Stimulated activated CD4-positive, alpha-beta T cell treated with anti-CD3 and anti-CD28 coated beads, Interleukin-4, amount 100 ng/mL, for 4 hours (primary cell): ENCODE results near the gene RAB3GAP1.
"Not testable (repeated sequence)": the region's sequence is repeated elsewhere in the genome, so short reads cannot be mapped to it uniquely, and the experiment has no call there.

ENCODE experiments used
- DNase-seq, 2 experiments: peaks; one replicate each; pipeline ENCODE4 v3.0.0-alpha.2; 2020

RAB3GAP1 gene

DNA sequence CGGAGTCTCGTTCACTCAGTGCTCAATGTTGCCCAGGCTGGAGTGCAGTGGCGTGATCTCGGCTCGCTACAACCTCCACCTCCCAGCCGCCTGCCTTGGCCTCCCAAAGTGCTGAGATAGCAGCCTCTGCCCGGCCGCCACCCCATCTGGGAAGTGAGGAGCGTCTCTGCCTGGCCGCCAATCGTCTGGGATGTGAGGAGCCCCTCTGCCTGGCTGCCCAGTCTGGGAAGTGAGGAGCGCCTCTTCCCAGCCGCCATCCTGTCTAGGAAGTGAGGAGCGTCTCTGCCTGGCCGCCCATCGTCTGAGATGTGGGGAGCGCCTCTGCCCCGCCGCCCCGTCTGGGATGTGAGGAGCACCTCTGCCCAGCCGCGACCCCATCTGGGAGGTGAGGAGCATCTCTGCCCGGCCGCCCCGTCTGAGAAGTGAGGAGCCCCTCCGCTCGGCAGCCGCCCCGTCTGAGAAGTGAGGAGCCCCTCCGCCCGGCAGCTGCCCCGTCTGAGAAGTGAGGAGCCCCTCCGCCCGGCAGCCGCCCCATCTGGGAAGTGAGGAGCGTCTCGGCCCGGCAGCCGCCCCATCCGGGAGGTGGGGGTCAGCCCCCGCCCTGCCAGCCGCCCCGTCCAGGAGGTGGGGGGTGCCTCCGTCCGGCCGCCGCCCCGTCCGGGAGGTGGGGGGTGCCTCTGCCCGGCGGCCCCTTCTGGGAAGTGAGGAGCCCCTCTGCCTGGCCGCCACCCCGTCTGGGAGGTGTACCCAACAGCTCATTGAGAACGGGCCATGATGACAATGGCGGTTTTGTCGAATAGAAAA lies 53.6 kb downstream of the RAB3GAP1 start:
- not testable (repeated sequence) for DNase-seq

GRCh38 chr2:135113322-135113721 lies 61.2 kb downstream of the RAB3GAP1 start:
- no peak for DNase-seq

- DNase-seq = no peak
Observed at GRCh38 chr2:135119582-135119981, 67.5 kb downstream of the RAB3GAP1 start.

- no peak for DNase-seq
Observed at GRCh38 chr2:135121016-135121657, 69.0 kb downstream of the RAB3GAP1 start.

DNA sequence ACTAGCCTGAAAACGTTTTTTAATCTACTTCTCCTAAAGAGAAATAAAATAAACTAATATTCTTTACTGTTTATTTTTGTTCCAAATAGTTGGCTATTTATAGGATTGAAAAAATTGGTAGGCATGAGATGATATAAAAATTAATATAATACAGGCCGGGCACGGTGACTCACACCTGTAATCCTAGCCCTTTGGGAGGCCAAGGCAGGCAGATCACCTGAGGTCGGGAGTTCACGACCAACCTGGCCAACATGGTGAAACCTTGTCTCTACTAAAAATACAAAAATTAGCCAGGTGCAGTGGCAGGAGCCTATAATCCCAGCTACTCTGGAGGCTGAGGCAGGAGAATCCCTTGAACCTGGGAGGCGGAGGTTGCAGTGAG lies 69.6 kb downstream of the RAB3GAP1 start:
- not testable (repeated sequence) for DNase-seq

GRCh38 chr2:135124924-135125886 lies 73.1 kb downstream of the RAB3GAP1 start:
- no peak for DNase-seq

GRCh38 chr2:135125940-135126339 lies 73.8 kb downstream of the RAB3GAP1 start:
- DNase-seq = no peak

DNA sequence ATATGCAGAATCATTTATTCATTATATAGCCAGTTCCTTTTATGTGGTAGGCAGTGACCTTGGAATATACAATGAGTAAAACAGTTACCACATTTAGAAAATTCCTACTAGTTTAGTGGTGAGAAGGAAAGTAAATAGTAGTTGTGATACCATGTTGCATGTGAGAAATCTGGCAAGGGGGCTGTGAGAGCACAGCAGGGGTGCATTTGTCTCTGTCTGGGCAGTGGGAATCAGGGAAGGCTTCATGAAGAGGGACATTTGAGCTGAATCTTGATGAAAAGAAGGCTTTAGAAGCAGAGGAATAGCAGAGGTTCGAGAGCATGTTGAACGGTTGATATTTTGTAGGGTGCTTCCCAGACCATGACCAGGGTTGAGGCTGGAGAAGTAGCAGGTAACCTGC lies 78.7 kb downstream of the RAB3GAP1 start:
- no peak for DNase-seq

GRCh38 chr2:135132314-135132713 lies 80.2 kb downstream of the RAB3GAP1 start:
- DNase-seq = no peak

GRCh38 chr2:135140606-135141005 lies 88.5 kb downstream of the RAB3GAP1 start:
- DNase-seq = no peak

GRCh38 chr2:135142323-135142722 lies 90.2 kb downstream of the RAB3GAP1 start:
- no peak for DNase-seq

- DNase-seq = no peak
Observed at GRCh38 chr2:135144343-135144742, 92.3 kb downstream of the RAB3GAP1 start.

DNA sequence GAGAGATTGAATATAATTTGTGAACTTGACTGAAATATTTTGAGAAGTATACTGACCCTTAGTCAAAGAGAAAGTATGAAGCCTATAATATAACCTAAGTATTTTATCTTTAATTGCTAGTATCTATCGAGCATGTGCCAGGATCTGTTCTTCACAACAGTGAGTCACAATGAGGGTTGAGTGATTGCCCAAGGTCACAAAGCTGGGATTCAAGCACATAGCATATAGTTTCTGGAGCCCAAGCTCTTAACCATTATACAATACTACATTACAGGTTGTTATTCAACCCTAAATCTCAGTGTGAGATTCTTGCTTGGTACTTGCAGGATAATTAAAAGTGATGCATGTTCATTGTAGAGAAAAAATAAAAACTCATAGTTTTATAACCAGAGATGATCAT lies 97.2 kb downstream of the RAB3GAP1 start:
- DNase-seq = no peak

GRCh38 chr2:135150725-135151124 lies 98.6 kb downstream of the RAB3GAP1 start:
- no peak for DNase-seq

DNA sequence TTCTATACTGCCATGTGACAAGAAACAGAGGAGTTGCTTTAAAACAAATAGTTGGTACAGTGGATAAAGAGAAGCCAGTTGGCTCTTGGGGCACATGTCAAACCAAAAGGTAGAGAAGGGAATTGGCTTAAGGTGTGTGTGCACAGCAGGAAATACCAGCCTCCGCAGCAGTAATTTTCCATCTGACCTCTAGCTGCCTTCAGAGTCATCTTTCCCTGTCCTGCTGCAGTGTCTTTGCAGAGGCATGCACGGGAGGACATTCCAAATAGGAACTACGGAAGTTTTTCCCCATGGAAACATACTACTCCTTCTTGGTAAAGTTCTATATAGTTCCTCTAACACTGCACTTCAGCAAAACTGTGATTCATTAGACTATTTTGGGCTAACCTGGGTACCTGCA lies 99.5 kb downstream of the RAB3GAP1 start:
- no peak for DNase-seq

- no peak for DNase-seq
Observed at GRCh38 chr2:135152361-135152760, 100.3 kb downstream of the RAB3GAP1 start.

GRCh38 chr2:135154962-135155361 lies 102.9 kb downstream of the RAB3GAP1 start:
- DNase-seq = no peak

GRCh38 chr2:135157856-135158255 lies 105.8 kb downstream of the RAB3GAP1 start:
- DNase-seq = no peak

GRCh38 chr2:135159191-135159590 lies 107.1 kb downstream of the RAB3GAP1 start:
- DNase-seq = no peak

- DNase-seq = no peak
Observed at GRCh38 chr2:135162377-135162776, 110.3 kb downstream of the RAB3GAP1 start.

GRCh38 chr2:135162786-135163185 lies 110.7 kb downstream of the RAB3GAP1 start:
- no peak for DNase-seq

- no peak for DNase-seq
Observed at GRCh38 chr2:135163306-135163705, 111.2 kb downstream of the RAB3GAP1 start.

- DNase-seq = no peak
Observed at GRCh38 chr2:135163901-135164300, 111.8 kb downstream of the RAB3GAP1 start.
